Skeletal muscle satellite cell (primary cell): ENCODE results near the gene CTXN3. TPM values are rescaled to one million over a fixed set of nuclear protein-coding genes. Genes with fewer than 3 reads are reported as not detected.

Experiments
- H3K27me3 ChIP-seq: 2 replicates; pipeline ENCODE4 v1.7.0; 2013; ENCODE audit warnings: low read length; ENCODE audit not compliant: control insufficient read depth, insufficient read depth
- H3K36me3 ChIP-seq: 2 replicates; pipeline ENCODE4 v1.7.0; 2013; ENCODE audit warnings: mild to moderate bottlenecking, control low read depth, low read length; ENCODE audit not compliant: insufficient read depth
- H3K4me1 ChIP-seq: 2 replicates; pipeline ENCODE4 v1.7.0; 2013; ENCODE audit warnings: low read length; ENCODE audit not compliant: control insufficient read depth, insufficient read depth
- H3K4me2 ChIP-seq: 2 replicates; pipeline ENCODE4 v1.7.0; 2013; ENCODE audit warnings: mild to moderate bottlenecking, low read length
- H3K4me3 ChIP-seq: 2 replicates; pipeline ENCODE4 v1.7.0; 2013; ENCODE audit warnings: low read length
- H3K9ac ChIP-seq: 2 replicates; pipeline ENCODE4 v1.7.0; 2013; ENCODE audit warnings: mild to moderate bottlenecking, low read depth, low read length, moderate library complexity
- H3K9me3 ChIP-seq: replicated peaks from 2 replicates; pipeline ENCODE4 v1.7.0; 2013; ENCODE audit warnings: mild to moderate bottlenecking, control low read depth, low read length
- total RNA-seq: library from RNA; depleted of rRNA; stranded (reverse); fragments of >200 nt; gene quantifications from 2 replicates; pipeline ENCODE4 v1.2.3, GENCODE V29; 2012; rRNA removed

CTXN3 gene
- not detected in 2 replicates for total RNA-seq

- peaks cover 13% of the 10 kb centered on the region for H3K4me1 ChIP-seq
- no peak within 1 kb of the TSS for H3K9ac ChIP-seq
- H3K4me2 ChIP-seq = no peak within 1 kb of the TSS
- H3K36me3 ChIP-seq = no peaks in the 10 kb centered on the region
- no peaks in the 10 kb centered on the region for H3K9me3 ChIP-seq
- H3K27me3 ChIP-seq = peaks cover 8% of the 10 kb centered on the region
- H3K4me3 ChIP-seq = no peak within 1 kb of the TSS
These were observed at the start of gene CTXN3 for GRCh38 chr5:127649018-127649439. TSS of gene CTXN3 (plus strand) at chr5:127649082. CDS start at chr5:127657522, 8,440 bp downstream.

- no peaks in the 10 kb centered on the region for H3K9me3 ChIP-seq
- H3K36me3 ChIP-seq = no peaks in the 10 kb centered on the region
- H3K4me2 ChIP-seq = no peak overlapping the region
These were observed 49.6 kb upstream of the CTXN3 start for GRCh38 chr5:127599320-127599719.

GRCh38 chr5:127599847-127600246 lies 49.0 kb upstream of the CTXN3 start:
- Histone ChIP-seq H3K9ac (no peak overlapping the region), H3K4me2 (no peak overlapping the region), H3K4me1 (no peaks in the 10 kb centered on the region), H3K4me3 (no peak overlapping the region), H3K27me3 (no peaks in the 10 kb centered on the region), H3K36me3 (no peaks in the 10 kb centered on the region), H3K9me3 (no peaks in the 10 kb centered on the region)

More at GRCh38 chr5:127599320-127599719, 49.6 kb upstream of the CTXN3 start:
- no peak overlapping the region for H3K9ac ChIP-seq
- no peak overlapping the region for H3K4me3 ChIP-seq
- no peaks in the 10 kb centered on the region for H3K4me1 ChIP-seq
- no peaks in the 10 kb centered on the region for H3K27me3 ChIP-seq

GRCh38 chr5:127601111-127601510 lies 47.8 kb upstream of the CTXN3 start:
- no peak overlapping the region for H3K9ac ChIP-seq
- H3K36me3 ChIP-seq = no peaks in the 10 kb centered on the region
- H3K4me1 ChIP-seq = no peaks in the 10 kb centered on the region
- H3K9me3 ChIP-seq = no peaks in the 10 kb centered on the region
- no peak overlapping the region for H3K4me2 ChIP-seq
- no peaks in the 10 kb centered on the region for H3K27me3 ChIP-seq
- no peak overlapping the region for H3K4me3 ChIP-seq

- no peaks in the 10 kb centered on the region for H3K4me1 ChIP-seq
These were observed 47.3 kb upstream of the CTXN3 start for GRCh38 chr5:127601601-127602000.

GRCh38 chr5:127602481-127602880 lies 46.4 kb upstream of the CTXN3 start:
- Histone ChIP-seq H3K9me3 (no peaks in the 10 kb centered on the region), H3K4me3 (no peak overlapping the region), H3K27me3 (no peaks in the 10 kb centered on the region), H3K4me1 (no peaks in the 10 kb centered on the region), H3K4me2 (no peak overlapping the region), H3K9ac (no peak overlapping the region), H3K36me3 (no peaks in the 10 kb centered on the region)

More at GRCh38 chr5:127601601-127602000, 47.3 kb upstream of the CTXN3 start:
- H3K9ac ChIP-seq = no peak overlapping the region
- H3K36me3 ChIP-seq = no peaks in the 10 kb centered on the region
- no peak overlapping the region for H3K4me2 ChIP-seq
- H3K9me3 ChIP-seq = no peaks in the 10 kb centered on the region
- no peaks in the 10 kb centered on the region for H3K27me3 ChIP-seq
- no peak overlapping the region for H3K4me3 ChIP-seq

GRCh38 chr5:127602896-127603844 lies 45.7 kb upstream of the CTXN3 start:
- no peaks in the 10 kb centered on the region for H3K4me1 ChIP-seq
- no peak overlapping the region for H3K4me2 ChIP-seq
- no peaks in the 10 kb centered on the region for H3K27me3 ChIP-seq
- H3K4me3 ChIP-seq = no peak overlapping the region
- H3K9ac ChIP-seq = no peak overlapping the region
- H3K36me3 ChIP-seq = no peaks in the 10 kb centered on the region
- no peaks in the 10 kb centered on the region for H3K9me3 ChIP-seq

GRCh38 chr5:127608077-127608660 lies 40.7 kb upstream of the CTXN3 start:
- Histone ChIP-seq H3K4me3 (no peak overlapping the region), H3K4me1 (no peaks in the 10 kb centered on the region), H3K9ac (no peak overlapping the region), H3K36me3 (no peaks in the 10 kb centered on the region), H3K27me3 (no peaks in the 10 kb centered on the region), H3K9me3 (no peaks in the 10 kb centered on the region), H3K4me2 (no peak overlapping the region)

- Histone ChIP-seq H3K4me2 (no peak overlapping the region), H3K4me1 (no peaks in the 10 kb centered on the region), H3K27me3 (no peaks in the 10 kb centered on the region), H3K4me3 (no peak overlapping the region), H3K36me3 (no peaks in the 10 kb centered on the region), H3K9ac (no peak overlapping the region), H3K9me3 (no peaks in the 10 kb centered on the region)
These were observed 39.9 kb upstream of the CTXN3 start for GRCh38 chr5:127609011-127609410.

- Histone ChIP-seq H3K9ac (no peak overlapping the region), H3K36me3 (no peaks in the 10 kb centered on the region), H3K4me3 (no peak overlapping the region), H3K4me2 (no peak overlapping the region), H3K9me3 (no peaks in the 10 kb centered on the region), H3K4me1 (no peaks in the 10 kb centered on the region), H3K27me3 (no peaks in the 10 kb centered on the region)
These were observed 38.9 kb upstream of the CTXN3 start for GRCh38 chr5:127609957-127610356.

GRCh38 chr5:127612441-127613141 lies 36.3 kb upstream of the CTXN3 start:
- H3K9me3 ChIP-seq = no peaks in the 10 kb centered on the region
- H3K4me2 ChIP-seq = no peak overlapping the region

More at GRCh38 chr5:127612441-127613141, 36.3 kb upstream of the CTXN3 start:
- Histone ChIP-seq H3K36me3 (no peaks in the 10 kb centered on the region), H3K27me3 (no peaks in the 10 kb centered on the region), H3K9ac (no peak overlapping the region), H3K4me3 (no peak overlapping the region), H3K4me1 (no peaks in the 10 kb centered on the region)
